ENCODE results near the gene CHRFAM7A. TPM values are rescaled to one million over a fixed set of nuclear protein-coding genes. Genes with fewer than 3 reads are reported as not detected.
"Not testable (repeated sequence)": the region's sequence is repeated elsewhere in the genome, so short reads cannot be mapped to it uniquely, and the experiment has no call there.

The CHRFAM7A gene
- total and polyA plus RNA-seq, 2 donors from 2014 or later = 0.54 to 2.7 TPM

DNA sequence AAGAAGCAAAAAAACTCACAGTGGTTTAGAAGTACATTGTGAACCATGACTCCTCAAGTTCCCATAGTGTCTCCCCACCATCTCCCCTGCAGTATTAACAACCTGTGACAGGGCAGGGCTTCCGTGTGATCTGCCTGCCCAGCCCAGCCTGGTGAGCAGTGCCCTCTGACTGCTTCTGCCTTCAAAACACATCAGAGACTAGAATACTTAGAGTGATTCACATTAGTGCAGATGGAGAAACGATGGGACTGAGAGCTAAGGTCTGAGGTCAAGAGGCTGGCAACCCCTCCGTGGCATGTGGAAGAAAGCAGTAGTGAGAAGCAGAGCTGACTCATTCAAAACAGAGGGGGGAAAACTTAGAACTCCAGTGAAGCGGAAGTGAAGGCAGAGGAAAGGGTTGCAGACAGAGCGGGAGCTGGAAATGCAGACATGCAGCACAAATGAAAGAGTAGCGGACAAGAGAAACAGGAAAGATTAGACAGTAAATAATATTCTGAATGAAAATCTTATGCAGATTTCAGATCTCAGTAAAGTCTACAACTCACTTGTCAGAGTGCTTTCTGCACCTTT is 6.9 kb downstream of the CHRFAM7A start:
- H3K4me3 ChIP-seq (ENCODE audit: low read length in 3 of 3); H3K4me1 ChIP-seq (ENCODE audit: control insufficient read depth in 2 of 3, insufficient read depth in 2 of 3, low read depth in 1 of 3, low read length in 3 of 3); H3K9me3 ChIP-seq (ENCODE audit: control insufficient read depth in 2 of 3, insufficient read depth in 1 of 3, low read length in 3 of 3); H3K9ac ChIP-seq (ENCODE audit: low read length in 3 of 3); H3K27ac ChIP-seq (ENCODE audit: low read depth in 2 of 2, low read length in 2 of 2); H3K36me3 ChIP-seq (ENCODE audit: control insufficient read depth in 2 of 3, insufficient read depth in 3 of 3, low read length in 3 of 3); FAIRE-seq; DNase-seq; intact Hi-C loops (cut with DNase I); H3K27me3 ChIP-seq (ENCODE audit: control insufficient read depth, insufficient read depth, low read length): not testable (repeated sequence)

DNA sequence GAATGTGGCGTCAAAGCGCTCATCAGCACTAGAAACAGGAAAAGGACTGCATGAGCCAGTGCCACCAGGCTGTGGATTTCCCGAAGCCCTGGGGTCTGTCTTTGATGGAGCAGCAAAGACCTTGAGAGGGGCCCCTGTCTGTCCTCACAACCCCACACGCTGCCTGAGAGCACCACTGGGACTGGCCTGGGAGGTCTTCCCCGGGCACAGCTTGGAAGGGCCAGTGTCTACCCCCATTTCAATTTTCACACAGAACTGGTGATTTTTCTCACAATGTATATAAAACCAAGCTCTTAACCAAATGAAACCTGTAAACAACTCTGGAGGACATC is 16.3 kb downstream of the CHRFAM7A start:
- DNase-seq; H3K36me3 ChIP-seq (ENCODE audit: control insufficient read depth in 2 of 3, insufficient read depth in 3 of 3, low read length in 3 of 3); H3K9ac ChIP-seq (ENCODE audit: low read length in 3 of 3); FAIRE-seq; H3K4me1 ChIP-seq (ENCODE audit: control insufficient read depth in 2 of 3, insufficient read depth in 2 of 3, low read depth in 1 of 3, low read length in 3 of 3); H3K27ac ChIP-seq (ENCODE audit: low read depth in 2 of 2, low read length in 2 of 2); H3K27me3 ChIP-seq (ENCODE audit: control insufficient read depth, insufficient read depth, low read length); intact Hi-C loops (cut with DNase I); H3K9me3 ChIP-seq (ENCODE audit: control insufficient read depth in 2 of 3, insufficient read depth in 1 of 3, low read length in 3 of 3); H3K4me3 ChIP-seq (ENCODE audit: low read length in 3 of 3): not testable (repeated sequence)

DNA sequence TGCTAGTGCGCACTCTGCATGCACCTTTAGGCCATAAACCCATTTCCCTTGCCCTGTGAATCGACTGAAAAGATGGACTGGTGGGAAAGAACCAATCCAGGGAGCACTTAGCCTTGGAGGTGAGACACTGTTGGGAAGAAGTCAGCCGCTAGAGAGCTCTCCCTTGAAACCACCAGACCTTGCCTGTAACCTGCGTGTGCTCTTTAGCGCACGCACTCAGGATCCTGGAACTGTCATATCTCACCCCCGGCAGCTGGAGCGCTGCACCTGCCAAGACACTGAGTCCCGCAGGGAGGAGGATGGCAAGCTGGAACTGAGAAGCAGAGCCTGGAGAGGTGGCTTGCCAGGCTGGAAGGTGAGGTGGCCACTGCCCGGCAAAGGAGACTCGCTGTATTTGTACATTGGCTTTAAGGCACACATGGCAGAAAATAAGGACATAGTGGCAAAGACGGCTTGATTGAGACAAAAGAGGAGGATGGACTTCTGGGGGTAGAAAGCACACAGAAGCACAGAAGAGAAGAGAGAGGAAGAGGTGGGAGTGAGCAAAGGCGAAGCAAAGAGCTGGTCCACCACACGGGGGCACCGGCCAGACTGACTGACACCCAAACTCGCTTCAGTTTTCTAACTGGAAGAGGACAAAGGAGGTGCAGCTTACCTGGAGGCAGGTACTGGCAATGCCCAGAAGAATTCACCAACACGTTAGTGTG is 16.8 kb downstream of the CHRFAM7A start:
- H3K27me3 ChIP-seq (ENCODE audit: control insufficient read depth, insufficient read depth, low read length); intact Hi-C loops (cut with DNase I); H3K9ac ChIP-seq (ENCODE audit: low read length in 3 of 3); H3K36me3 ChIP-seq (ENCODE audit: control insufficient read depth in 2 of 3, insufficient read depth in 3 of 3, low read length in 3 of 3); H3K4me3 ChIP-seq (ENCODE audit: low read length in 3 of 3); FAIRE-seq; DNase-seq; H3K4me1 ChIP-seq (ENCODE audit: control insufficient read depth in 2 of 3, insufficient read depth in 2 of 3, low read depth in 1 of 3, low read length in 3 of 3); H3K9me3 ChIP-seq (ENCODE audit: control insufficient read depth in 2 of 3, insufficient read depth in 1 of 3, low read length in 3 of 3); H3K27ac ChIP-seq (ENCODE audit: low read depth in 2 of 2, low read length in 2 of 2): not testable (repeated sequence)

GRCh38 chr15:30375872-30376271 is 17.5 kb downstream of the CHRFAM7A start:
- H3K27ac ChIP-seq (ENCODE audit: low read depth in 2 of 2, low read length in 2 of 2); H3K9me3 ChIP-seq (ENCODE audit: control insufficient read depth in 2 of 3, insufficient read depth in 1 of 3, low read length in 3 of 3); H3K36me3 ChIP-seq (ENCODE audit: control insufficient read depth in 2 of 3, insufficient read depth in 3 of 3, low read length in 3 of 3); H3K27me3 ChIP-seq (ENCODE audit: control insufficient read depth, insufficient read depth, low read length); H3K9ac ChIP-seq (ENCODE audit: low read length in 3 of 3); FAIRE-seq; H3K4me3 ChIP-seq (ENCODE audit: low read length in 3 of 3); intact Hi-C loops (cut with DNase I); H3K4me1 ChIP-seq (ENCODE audit: control insufficient read depth in 2 of 3, insufficient read depth in 2 of 3, low read depth in 1 of 3, low read length in 3 of 3): not testable (repeated sequence)
- DNase-seq = peak in 2 of 5 donors; percentile 4 to 19

DNA sequence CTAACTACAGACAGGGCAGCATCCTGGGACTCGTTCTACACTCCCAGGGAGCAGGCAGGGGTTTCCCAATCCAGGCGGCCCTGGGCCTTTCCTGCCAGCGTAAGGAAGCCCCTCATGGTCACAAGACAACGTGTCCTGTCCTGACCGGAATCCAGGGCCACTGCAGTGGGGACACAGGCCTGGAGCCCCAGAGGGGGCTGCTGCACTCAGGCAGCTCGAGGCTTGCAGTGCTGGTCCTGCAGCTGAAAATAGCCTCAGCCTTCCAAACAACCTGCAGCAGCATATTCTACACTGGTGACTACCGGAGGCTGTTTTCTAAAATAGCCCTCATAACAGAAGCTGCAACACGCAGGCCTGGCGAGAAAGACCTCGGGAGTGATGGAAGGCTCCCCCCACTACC is 18.5 kb downstream of the CHRFAM7A start:
- peak in 1 of 5 donors; percentile 56 for DNase-seq
- intact Hi-C loops (cut with DNase I); H3K4me1 ChIP-seq (ENCODE audit: control insufficient read depth in 2 of 3, insufficient read depth in 2 of 3, low read depth in 1 of 3, low read length in 3 of 3); H3K9me3 ChIP-seq (ENCODE audit: control insufficient read depth in 2 of 3, insufficient read depth in 1 of 3, low read length in 3 of 3); H3K27ac ChIP-seq (ENCODE audit: low read depth in 2 of 2, low read length in 2 of 2); H3K4me3 ChIP-seq (ENCODE audit: low read length in 3 of 3); H3K36me3 ChIP-seq (ENCODE audit: control insufficient read depth in 2 of 3, insufficient read depth in 3 of 3, low read length in 3 of 3); FAIRE-seq; H3K9ac ChIP-seq (ENCODE audit: low read length in 3 of 3); H3K27me3 ChIP-seq (ENCODE audit: control insufficient read depth, insufficient read depth, low read length): not testable (repeated sequence)

GRCh38 chr15:30368271-30368670 is 25.1 kb downstream of the CHRFAM7A start:
- H3K9me3 ChIP-seq (ENCODE audit: control insufficient read depth in 2 of 3, insufficient read depth in 1 of 3, low read length in 3 of 3); H3K4me1 ChIP-seq (ENCODE audit: control insufficient read depth in 2 of 3, insufficient read depth in 2 of 3, low read depth in 1 of 3, low read length in 3 of 3); H3K4me3 ChIP-seq (ENCODE audit: low read length in 3 of 3); H3K36me3 ChIP-seq (ENCODE audit: control insufficient read depth in 2 of 3, insufficient read depth in 3 of 3, low read length in 3 of 3); H3K9ac ChIP-seq (ENCODE audit: low read length in 3 of 3); intact Hi-C loops (cut with DNase I); H3K27me3 ChIP-seq (ENCODE audit: control insufficient read depth, insufficient read depth, low read length); H3K27ac ChIP-seq (ENCODE audit: low read depth in 2 of 2, low read length in 2 of 2); FAIRE-seq; DNase-seq: not testable (repeated sequence)

GRCh38 chr15:30367246-30367645 is 26.1 kb downstream of the CHRFAM7A start:
- H3K9ac ChIP-seq (ENCODE audit: low read length in 3 of 3); H3K36me3 ChIP-seq (ENCODE audit: control insufficient read depth in 2 of 3, insufficient read depth in 3 of 3, low read length in 3 of 3); H3K4me1 ChIP-seq (ENCODE audit: control insufficient read depth in 2 of 3, insufficient read depth in 2 of 3, low read depth in 1 of 3, low read length in 3 of 3); H3K4me3 ChIP-seq (ENCODE audit: low read length in 3 of 3); intact Hi-C loops (cut with DNase I); FAIRE-seq; H3K27ac ChIP-seq (ENCODE audit: low read depth in 2 of 2, low read length in 2 of 2); H3K27me3 ChIP-seq (ENCODE audit: control insufficient read depth, insufficient read depth, low read length); H3K9me3 ChIP-seq (ENCODE audit: control insufficient read depth in 2 of 3, insufficient read depth in 1 of 3, low read length in 3 of 3): not testable (repeated sequence)
- DNase-seq = peak in 1 of 5 donors; percentile 62

GRCh38 chr15:30361404-30361803 is 31.9 kb downstream of the CHRFAM7A start:
- H3K36me3 ChIP-seq (ENCODE audit: control insufficient read depth in 2 of 3, insufficient read depth in 3 of 3, low read length in 3 of 3); H3K9ac ChIP-seq (ENCODE audit: low read length in 3 of 3); H3K9me3 ChIP-seq (ENCODE audit: control insufficient read depth in 2 of 3, insufficient read depth in 1 of 3, low read length in 3 of 3); H3K27me3 ChIP-seq (ENCODE audit: control insufficient read depth, insufficient read depth, low read length); H3K4me3 ChIP-seq (ENCODE audit: low read length in 3 of 3); DNase-seq; H3K4me1 ChIP-seq (ENCODE audit: control insufficient read depth in 2 of 3, insufficient read depth in 2 of 3, low read depth in 1 of 3, low read length in 3 of 3); intact Hi-C loops (cut with DNase I); H3K27ac ChIP-seq (ENCODE audit: low read depth in 2 of 2, low read length in 2 of 2); FAIRE-seq: not testable (repeated sequence)
